Embryonic facial prominence (tissue), 1 donor: ENCODE results near the gene EGFR.

Source experiments
- DNase-seq: peaks from one replicate; pipeline ENCODE4 v3.0.0-alpha.2; 2016; ENCODE audit errors: extremely low spot score

EGFR gene

GRCh38 chr7:55018361-55019190, at the start of gene EGFR:
EGFR (plus strand) TSS chr7:55019017; CDS start chr7:55019278, 261 bp downstream.
- DNase-seq, result peak; percentile 50

DNA sequence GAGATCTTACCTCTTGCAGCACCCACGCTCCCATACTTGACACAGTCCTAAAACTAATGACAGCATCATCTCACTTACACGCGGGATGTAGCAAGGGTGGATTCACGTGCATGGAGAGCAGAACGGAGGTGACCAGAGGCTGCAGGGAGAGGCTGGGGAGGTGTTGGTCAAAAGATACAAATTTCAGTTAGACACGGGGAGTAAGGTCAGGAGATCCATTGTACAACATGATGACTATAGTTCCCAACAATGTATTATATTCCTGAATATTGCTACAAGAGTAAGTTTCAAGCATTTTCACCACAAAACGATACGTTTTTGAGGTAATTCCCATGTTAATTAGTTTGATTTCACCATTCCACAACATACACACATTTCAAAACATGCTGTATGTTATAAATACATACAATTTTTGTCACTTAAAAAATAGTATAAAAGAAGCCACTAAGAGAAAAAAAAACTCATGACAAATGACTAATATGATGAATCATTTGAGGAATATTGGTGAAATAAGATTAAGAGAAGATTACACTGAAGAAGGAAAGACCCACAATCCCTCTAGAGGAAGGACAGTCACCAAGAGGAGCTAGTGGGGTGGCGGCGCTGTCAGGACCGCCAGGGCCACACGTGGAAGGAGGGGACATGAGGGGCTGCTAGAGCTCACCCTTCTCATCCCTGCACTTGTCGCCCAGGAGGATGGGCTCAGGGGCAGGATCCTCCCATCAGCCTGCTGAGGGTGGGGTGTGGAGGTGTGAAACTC, 49.4 kb upstream of the EGFR start:
- no peak for DNase-seq

GRCh38 chr7:54972733-54973294, 46.0 kb upstream of the EGFR start:
- no peak for DNase-seq

DNA sequence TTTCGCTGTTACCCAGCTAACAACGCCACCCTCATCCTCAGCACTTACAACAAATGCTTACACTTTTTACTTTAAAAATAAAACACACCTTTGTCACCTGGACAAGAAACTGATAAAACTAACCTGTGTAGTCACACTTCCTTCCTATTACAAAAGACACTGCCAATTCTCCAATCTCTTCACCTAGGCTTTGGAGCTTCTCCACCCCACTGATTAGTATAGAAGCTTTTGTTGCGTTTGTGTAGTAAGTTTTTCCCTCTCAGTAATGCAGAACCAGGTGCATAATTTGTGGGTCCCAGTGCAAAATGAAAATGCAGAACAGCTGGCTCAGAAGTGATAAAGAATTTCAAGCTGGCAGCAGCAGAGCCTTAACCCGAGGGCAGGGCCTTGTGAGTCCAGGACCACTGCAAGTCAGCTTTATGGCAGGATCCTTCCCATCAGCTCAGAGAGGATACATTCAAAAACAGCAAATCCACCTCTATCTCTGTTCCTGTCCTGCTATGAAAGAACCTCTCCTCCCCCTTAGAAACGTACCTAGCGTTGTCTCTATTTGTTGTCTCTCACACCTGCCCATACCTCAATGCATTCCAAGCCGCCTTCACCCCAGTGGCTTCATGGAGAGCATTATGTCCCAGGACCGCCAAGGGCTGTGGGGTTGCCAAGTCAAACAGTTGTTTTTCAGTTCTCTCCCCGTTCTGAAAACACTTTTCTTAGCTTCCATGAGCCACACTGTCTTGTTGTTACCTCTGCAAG, 40.3 kb upstream of the EGFR start:
- no peak for DNase-seq

- DNase-seq, result no peak
Measured at GRCh38 chr7:54980521-54980920, 38.3 kb upstream of the EGFR start.

DNA sequence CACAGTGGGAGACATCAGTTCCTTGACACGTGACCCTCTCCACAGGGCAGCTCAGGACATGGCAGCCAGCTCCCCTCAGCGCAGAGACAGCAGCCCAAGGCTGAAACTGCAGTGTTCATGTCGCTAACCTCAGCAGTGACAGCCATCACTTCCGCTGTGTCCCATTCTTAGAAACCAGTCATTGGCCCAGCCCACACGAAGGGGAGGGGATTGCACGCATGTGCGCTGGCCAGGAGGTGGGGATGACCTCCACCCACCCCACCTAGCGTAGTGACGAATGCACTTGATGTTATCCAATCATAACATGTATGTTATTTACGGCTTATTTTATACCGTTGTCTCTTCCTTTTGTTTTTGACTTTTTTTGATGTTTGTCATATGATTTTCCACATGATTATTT, 36.9 kb upstream of the EGFR start:
- no peak for DNase-seq

GRCh38 chr7:54985426-54986330, 33.1 kb upstream of the EGFR start:
- DNase-seq, result no peak

GRCh38 chr7:54986716-54987115, 32.1 kb upstream of the EGFR start:
- DNase-seq, result no peak

- DNase-seq, result no peak
Measured at GRCh38 chr7:54987772-54988171, 31.0 kb upstream of the EGFR start.

GRCh38 chr7:54988516-54988915, 30.3 kb upstream of the EGFR start:
- no peak for DNase-seq

DNA sequence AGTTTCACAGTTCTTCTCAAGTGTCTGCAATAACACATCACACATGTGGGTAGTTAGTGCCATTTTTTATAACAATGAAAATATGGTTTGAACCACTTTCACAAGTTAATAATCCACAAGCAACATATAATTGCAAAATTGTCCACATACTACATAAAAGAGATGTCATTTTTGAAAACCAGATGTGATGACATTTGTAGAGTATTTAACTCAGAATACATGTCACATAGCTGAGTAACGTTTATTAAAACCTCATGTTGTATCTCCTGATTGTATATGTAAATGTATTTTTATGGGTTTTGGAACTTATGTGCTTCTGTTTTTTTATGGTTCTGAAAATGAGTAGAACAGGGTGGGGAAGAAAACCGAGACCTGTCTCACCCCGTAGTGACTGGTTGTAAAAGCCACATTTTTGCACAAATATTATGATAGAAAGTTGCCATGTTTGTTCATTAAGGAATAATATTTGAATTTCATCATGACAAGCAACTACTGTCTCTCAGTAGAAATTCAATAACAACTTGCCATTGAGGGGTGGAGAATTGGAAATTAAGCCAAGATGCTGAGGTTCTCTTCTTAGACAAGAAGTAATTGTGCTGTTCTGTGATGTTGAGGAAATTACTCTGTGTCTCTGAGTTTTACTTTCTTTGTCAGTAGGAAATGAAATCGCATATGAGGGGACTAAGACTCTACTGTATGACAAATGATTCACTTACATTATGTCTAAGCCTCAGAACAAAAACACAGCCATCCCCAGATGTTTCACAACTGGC, 29.2 kb upstream of the EGFR start:
- no peak for DNase-seq

- DNase-seq, result no peak
Measured at GRCh38 chr7:54991341-54991740, 27.5 kb upstream of the EGFR start.

DNA sequence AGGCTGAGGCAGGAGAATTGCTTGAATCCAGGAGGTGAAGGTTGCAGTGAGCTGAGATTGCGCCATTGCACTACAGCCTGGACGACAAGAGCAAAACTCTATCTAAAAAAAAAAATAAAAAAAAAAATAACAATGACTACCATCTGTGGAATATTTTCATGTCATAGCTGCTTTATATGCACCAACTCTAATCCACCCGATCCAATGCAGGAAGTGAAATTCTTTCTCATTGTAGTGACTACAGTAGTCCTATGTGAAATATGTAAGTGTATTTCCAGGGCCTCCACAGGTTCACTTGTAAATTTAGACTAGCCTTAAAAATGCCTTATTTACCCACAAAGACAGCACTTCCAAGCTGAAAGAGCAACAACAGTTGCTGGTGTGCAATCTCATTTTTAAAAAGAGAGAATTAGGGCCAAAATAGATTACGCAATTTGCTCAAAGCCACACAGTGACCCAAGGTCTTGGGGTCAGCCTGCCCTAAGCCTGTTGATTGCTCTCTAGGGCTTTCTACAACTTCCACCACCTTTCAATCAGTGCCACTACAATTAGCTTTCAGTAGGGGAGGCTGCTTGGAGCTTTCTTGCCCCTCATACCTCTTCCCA, 25.8 kb upstream of the EGFR start:
- no peak for DNase-seq

GRCh38 chr7:54995166-54995565, 23.7 kb upstream of the EGFR start:
- no peak for DNase-seq

DNA sequence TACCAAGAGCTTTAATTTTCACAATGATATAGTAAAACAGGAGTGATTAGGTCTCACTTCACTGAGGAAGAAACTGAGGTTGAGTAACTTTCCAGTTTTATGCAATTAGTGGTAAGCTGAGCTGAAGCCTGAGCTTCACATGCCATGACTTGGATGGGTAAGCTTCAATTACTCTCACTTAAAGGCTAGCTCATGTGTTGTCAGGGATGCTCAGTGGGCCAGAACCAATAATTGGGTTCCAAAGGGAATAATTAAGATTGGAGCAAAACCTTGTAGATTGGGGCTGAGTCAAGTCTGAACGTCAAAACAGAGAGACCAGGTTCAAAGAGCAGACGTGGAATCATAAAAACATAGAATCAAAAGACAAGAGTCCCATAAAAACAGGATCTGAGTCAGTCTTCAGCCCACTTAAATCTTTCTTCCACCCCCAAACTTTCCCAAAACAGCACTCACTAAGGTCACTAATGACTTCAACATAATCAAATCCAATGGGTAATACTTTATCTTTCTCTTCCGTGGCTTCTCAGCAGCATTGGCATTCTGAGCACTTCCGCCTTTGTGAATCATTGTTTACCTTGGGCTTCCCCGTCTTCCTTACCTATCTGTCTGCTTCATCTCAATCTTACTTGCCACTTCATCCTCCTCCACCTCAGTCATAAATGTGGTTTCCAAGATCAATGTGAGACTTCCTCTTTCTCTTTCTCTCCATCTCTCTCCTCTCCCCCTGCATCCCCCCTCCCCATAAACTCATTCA, 23.0 kb upstream of the EGFR start:
- no peak for DNase-seq

DNA sequence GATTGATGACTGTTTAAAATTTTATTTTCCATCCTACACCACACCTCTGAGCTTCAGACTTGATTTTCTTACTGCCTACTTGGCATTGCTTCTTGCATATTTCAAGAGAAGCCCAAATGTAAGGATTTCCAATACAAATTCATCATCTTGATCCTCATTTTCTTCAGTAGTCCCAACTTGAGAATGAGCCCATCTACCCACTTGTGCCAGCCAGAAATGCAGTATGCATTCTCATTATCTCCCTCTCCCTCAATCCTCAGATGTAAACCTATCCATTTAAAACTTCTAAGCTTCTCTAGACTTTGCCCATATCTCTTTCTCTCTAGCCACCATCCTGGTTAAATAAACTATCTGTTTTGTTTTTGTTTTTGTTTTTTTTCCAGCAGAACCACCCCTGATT, 22.4 kb upstream of the EGFR start:
- DNase-seq, result no peak

DNA sequence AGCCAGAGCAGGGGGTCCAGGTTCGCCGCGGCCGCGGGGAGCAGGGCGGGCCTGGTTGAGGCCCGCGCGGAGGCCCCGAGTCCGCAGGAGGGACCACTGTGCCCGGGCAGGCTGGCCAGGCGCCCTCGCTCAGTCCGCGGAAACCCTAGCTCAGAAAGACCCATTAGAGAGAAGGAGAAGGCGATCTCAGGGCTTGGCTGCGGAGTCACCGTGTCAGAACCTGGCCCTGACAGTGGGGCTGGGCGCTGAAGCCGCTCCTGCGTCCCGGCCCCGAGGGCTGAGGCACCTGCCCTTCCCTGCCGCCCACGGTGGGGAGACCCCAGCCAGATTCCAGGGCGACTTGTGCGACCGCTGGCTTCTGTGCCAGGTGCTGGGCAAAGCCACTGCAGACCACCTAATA, 14.2 kb upstream of the EGFR start:
- no peak for DNase-seq

GRCh38 chr7:55005241-55005851, 13.5 kb upstream of the EGFR start:
- DNase-seq, result no peak

DNA sequence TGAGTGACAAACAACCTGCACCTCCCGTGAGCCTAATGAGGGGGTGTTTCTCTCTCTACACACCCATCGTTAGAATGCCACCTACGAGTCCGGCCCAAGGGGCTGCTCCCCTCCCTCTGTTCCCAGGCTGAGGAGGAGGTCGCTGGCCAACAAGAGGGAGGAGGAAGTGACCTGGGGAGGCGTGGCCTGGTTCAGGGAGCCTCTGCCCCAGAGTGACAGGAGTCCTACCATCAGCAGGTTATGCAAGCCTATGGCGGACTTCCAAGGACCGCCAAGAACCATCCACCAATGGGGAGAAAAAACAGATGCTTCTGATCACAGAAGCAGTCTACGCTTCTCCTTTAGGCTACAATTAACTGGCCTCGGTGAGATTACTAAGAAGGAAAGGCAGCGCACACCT, 12.3 kb upstream of the EGFR start:
- DNase-seq, result no peak
